ENCODE results near the gene FUT1.
"Not testable (repeated sequence)": the region's sequence is repeated elsewhere in the genome, so short reads cannot be mapped to it uniquely, and the experiment has no call there.

The FUT1 gene

GRCh38 chr19:48768171-48768753 is 15.8 kb upstream of the FUT1 start:
- not testable (repeated sequence) for DNase-seq

GRCh38 chr19:48765816-48766215 is 13.4 kb upstream of the FUT1 start:
- not testable (repeated sequence) for DNase-seq

- no peak for DNase-seq
These were observed 8.2 kb upstream of the FUT1 start for GRCh38 chr19:48760504-48761205.

GRCh38 chr19:48757741-48758144 is 5.3 kb upstream of the FUT1 start:
- DNase-seq: no peak

GRCh38 chr19:48757089-48757675 is 4.7 kb upstream of the FUT1 start:
- no peak for DNase-seq

GRCh38 chr19:48756686-48757085 is 4.2 kb upstream of the FUT1 start:
- DNase-seq: no peak

- no peak for DNase-seq
These were observed 3.8 kb upstream of the FUT1 start for GRCh38 chr19:48756212-48756611.

- no peak for DNase-seq
These were observed 3.3 kb upstream of the FUT1 start for GRCh38 chr19:48755787-48756186.

- no peak for DNase-seq
These were observed 2.7 kb upstream of the FUT1 start, which contains the start of gene FGF21 for GRCh38 chr19:48755084-48755641. FGF21 (plus strand) TSS chr19:48755524; CDS start chr19:48756237, 713 bp downstream.

- no peak for DNase-seq
These were observed 471 bp downstream of the FUT1 start for GRCh38 chr19:48751845-48752495.

- no peak for DNase-seq
These were observed 1.5 kb downstream of the FUT1 start for GRCh38 chr19:48750771-48751504.

GRCh38 chr19:48750351-48750750 is 2.1 kb downstream of the FUT1 start:
- DNase-seq: no peak

GRCh38 chr19:48749571-48750198 is 2.8 kb downstream of the FUT1 start:
- DNase-seq: no peak

GRCh38 chr19:48746738-48747575 is 5.5 kb downstream of the FUT1 start, which contains the start of gene IZUMO1:
IZUMO1 (minus strand) TSS chr19:48746909; CDS start chr19:48745859, 1,050 bp downstream.
- peak; percentile 55 to 66 for DNase-seq

- no peak for DNase-seq
These were observed 6.3 kb downstream of the FUT1 start for GRCh38 chr19:48746110-48746509.

- peak; percentile 44 to 53 for DNase-seq
These were observed 7.0 kb downstream of the FUT1 start for GRCh38 chr19:48745208-48745995.

- DNase-seq: no peak
These were observed 10.3 kb downstream of the FUT1 start for GRCh38 chr19:48742096-48742495.

- DNase-seq: no peak
These were observed 11.1 kb downstream of the FUT1 start for GRCh38 chr19:48741129-48741999.
